Keratinocyte (primary cell): ENCODE data around the gene EPHX1. TPM values are rescaled to one million over a fixed set of nuclear protein-coding genes. Genes with fewer than 3 reads are reported as not detected.

Source experiments
- DNase-seq: peaks from one replicate; pipeline ENCODE4 v3.0.0-alpha.2; 2011; ENCODE audit warnings: low read depth, missing footprints, low spot score
- FAIRE-seq: peaks from 2 replicates; lab custom pipeline; 2011; peaks lifted over from hg19 to GRCh38; lab: Jason Lieb, UNC
- H2AFZ ChIP-seq: 2 replicates; pipeline ENCODE4 v1.6.0; 2012; ENCODE audit warnings: low read length, control low read depth, inconsistent platforms; ENCODE audit not compliant: control insufficient read depth
- H3K27ac ChIP-seq: 2 replicates; pipeline ENCODE4 v1.5.1; 2011; ENCODE audit warnings: low read length; ENCODE audit not compliant: control insufficient read depth, insufficient read depth
- H3K27me3 ChIP-seq: 3 replicates; pipeline ENCODE4 v1.6.0; 2011; ENCODE audit warnings: low read length; ENCODE audit not compliant: control insufficient read depth, insufficient read depth; ENCODE audit errors: extremely low read depth
- H3K36me3 ChIP-seq, 2 experiments: 2 replicates in 1 of 2; 3 replicates in 1 of 2; pipeline ENCODE4 v1.5.1; 2011; ENCODE audit warnings: low read length in 2 of 2, mild to moderate bottlenecking in 1 of 2; ENCODE audit not compliant: control insufficient read depth in 2 of 2, insufficient read depth in 2 of 2; ENCODE audit errors: extremely low read depth in 1 of 2
- H3K4me1 ChIP-seq: 3 replicates; pipeline ENCODE4 v1.5.1; 2011; ENCODE audit warnings: low read length; ENCODE audit not compliant: control insufficient read depth, insufficient read depth; ENCODE audit errors: extremely low read depth
- H3K4me2 ChIP-seq: 3 replicates; pipeline ENCODE4 v1.6.0; 2011; ENCODE audit warnings: low read depth, low read length; ENCODE audit not compliant: control insufficient read depth, insufficient read depth; ENCODE audit errors: extremely low read depth
- H3K4me3 ChIP-seq, 3 experiments: fragments of 200-600 bp in 1 of 3; sonication (generic) in 1 of 3; 2 replicates in 2 of 3; 3 replicates in 1 of 3; pipeline ENCODE4 v1.5.1; 2011 to 2016; ENCODE audit warnings: low read length in 3 of 3, mild to moderate bottlenecking in 3 of 3, control low read depth in 2 of 3, inconsistent platforms in 1 of 3, low read depth in 1 of 3, mixed read lengths in 1 of 3, mixed run types in 1 of 3, moderate library complexity in 1 of 3; ENCODE audit not compliant: control insufficient read depth in 2 of 3, insufficient read depth in 2 of 3; ENCODE audit errors: extremely low read depth in 1 of 3
- H3K79me2 ChIP-seq: 2 replicates; pipeline ENCODE4 v1.6.0; 2012; ENCODE audit warnings: low read length; ENCODE audit not compliant: control insufficient read depth, insufficient read depth
- H3K9ac ChIP-seq: 3 replicates; pipeline ENCODE4 v1.6.0; 2011; ENCODE audit warnings: low read length; ENCODE audit not compliant: control insufficient read depth, insufficient read depth; ENCODE audit errors: extremely low read depth
- H3K9me1 ChIP-seq: 3 replicates; pipeline ENCODE4 v1.6.0; 2011; ENCODE audit warnings: low read length; ENCODE audit not compliant: control insufficient read depth, insufficient read depth; ENCODE audit errors: extremely low read depth
- H3K9me3 ChIP-seq: 2 replicates; pipeline ENCODE4 v1.5.1; 2012; ENCODE audit warnings: low read depth, low read length; ENCODE audit not compliant: control insufficient read depth
- H4K20me1 ChIP-seq: 3 replicates; pipeline ENCODE4 v1.6.0; 2011; ENCODE audit warnings: low read length; ENCODE audit not compliant: control insufficient read depth, insufficient read depth; ENCODE audit errors: extremely low read depth
- EZH2 ChIP-seq: IDR thresholded peaks from one replicate; pipeline ENCODE4 v1.6.1; 2012; ENCODE audit warnings: inconsistent platforms, mild to moderate bottlenecking, low read length, moderate library complexity
- dilution Hi-C: fragments of 300-500 bp; cut with MboI; formaldehyde crosslinking; loops from one replicate; pipeline ENCODE4 v1.7.0; 2020; ENCODE audit warnings: low sequenced_read_pairs; ENCODE audit not compliant: extremely low pct_ligation_motif_present
- polyA plus RNA-seq, 5 experiments: library from polyadenylated mRNA; depleted of rRNA in 3 of 5; stranded (reverse) in 3 of 5; stranded (forward) in 1 of 5; unstranded in 1 of 5; fragments of >200 nt; gene quantifications; 1 replicate in 1 of 5; 2 replicates in 3 of 5; 3 replicates in 1 of 5; pipeline versions ENCODE4 v1.2.1 to v1.2.3, GENCODE V29; 2011 to 2012; ENCODE audit warnings: missing spikeins in 2 of 5, low read depth in 1 of 5, low replicate concordance in 1 of 5
- TF ChIP-seq, protein P1 (sequence below), 3 experiments: IDR thresholded peaks in 1 of 3; conservative IDR thresholded peaks in 1 of 3; optimal IDR thresholded peaks in 1 of 3; 2 replicates in 2 of 3; 3 replicates in 1 of 3; pipeline versions ENCODE3 to v1.5.1; 2011; ENCODE audit warnings: low read length in 3 of 3, mild to moderate bottlenecking in 3 of 3, moderate library complexity in 2 of 3, control low read depth in 1 of 3, inconsistent platforms in 1 of 3; ENCODE audit not compliant: insufficient read depth in 2 of 3; ENCODE audit errors: extremely low read depth in 1 of 3

The EPHX1 gene
- polyA plus RNA-seq, 1 donor (not counting 4 experiments of a cell fraction or from before 2014, with no cell fraction given): 6.4 TPM

DNA sequence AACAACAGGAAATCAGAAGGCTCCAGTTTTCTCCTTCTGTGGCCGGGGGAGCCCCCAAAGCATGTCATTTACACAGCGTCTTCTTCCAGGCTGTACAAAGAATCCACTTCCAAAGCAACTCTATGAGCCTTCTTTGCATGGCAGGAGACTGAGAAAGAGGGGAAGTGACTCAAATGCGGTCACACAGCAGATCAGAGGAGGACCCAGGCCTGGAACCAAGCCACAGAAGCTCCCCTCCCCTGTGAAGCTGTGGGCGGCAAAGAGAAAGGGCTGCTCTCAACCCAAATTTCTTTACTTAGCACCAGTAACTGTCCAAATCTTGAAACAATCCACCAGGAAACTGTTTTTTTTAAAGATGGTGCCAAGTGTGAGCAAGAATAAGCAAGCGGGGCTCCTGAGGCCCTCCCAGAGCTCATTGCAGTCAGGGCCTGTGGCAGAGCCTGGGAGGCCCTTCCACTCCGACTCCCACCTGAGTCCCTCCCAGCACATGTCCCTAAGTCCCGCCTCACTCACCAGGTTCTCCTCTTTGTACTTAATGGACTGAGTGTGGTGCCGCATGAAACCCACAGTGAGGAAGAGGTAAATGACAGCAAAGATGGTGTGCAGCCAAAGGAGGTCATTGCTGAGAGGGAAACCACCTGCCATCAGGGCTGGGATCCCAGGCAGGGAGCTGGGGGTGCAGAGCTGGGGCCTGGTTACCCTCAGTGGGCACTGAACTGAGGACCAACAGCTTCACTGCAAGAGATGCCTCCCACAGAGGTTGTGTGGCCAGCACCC, 56.3 kb downstream of the EPHX1 start:
- Histone ChIP-seq H3K79me2 (no peaks in the 10 kb centered on the region), H3K9ac (no peak overlapping the region), H3K4me1 (no peaks in the 10 kb centered on the region), H3K36me3 (peaks cover 29 to 31% of the 10 kb centered on the region in 2 experiments), H3K9me3 (no peaks in the 10 kb centered on the region), H3K27me3 (no peaks in the 10 kb centered on the region), H3K4me3 (no peak overlapping the region), H3K9me1 (no peaks in the 10 kb centered on the region), H2AFZ (no peak overlapping the region), H4K20me1 (peaks cover 2% of the 10 kb centered on the region), H3K4me2 (no peak overlapping the region), H3K27ac (no peak overlapping the region)
- DNase-seq (no peak), FAIRE-seq (no peak)
- TF ChIP-seq, protein P1, sequence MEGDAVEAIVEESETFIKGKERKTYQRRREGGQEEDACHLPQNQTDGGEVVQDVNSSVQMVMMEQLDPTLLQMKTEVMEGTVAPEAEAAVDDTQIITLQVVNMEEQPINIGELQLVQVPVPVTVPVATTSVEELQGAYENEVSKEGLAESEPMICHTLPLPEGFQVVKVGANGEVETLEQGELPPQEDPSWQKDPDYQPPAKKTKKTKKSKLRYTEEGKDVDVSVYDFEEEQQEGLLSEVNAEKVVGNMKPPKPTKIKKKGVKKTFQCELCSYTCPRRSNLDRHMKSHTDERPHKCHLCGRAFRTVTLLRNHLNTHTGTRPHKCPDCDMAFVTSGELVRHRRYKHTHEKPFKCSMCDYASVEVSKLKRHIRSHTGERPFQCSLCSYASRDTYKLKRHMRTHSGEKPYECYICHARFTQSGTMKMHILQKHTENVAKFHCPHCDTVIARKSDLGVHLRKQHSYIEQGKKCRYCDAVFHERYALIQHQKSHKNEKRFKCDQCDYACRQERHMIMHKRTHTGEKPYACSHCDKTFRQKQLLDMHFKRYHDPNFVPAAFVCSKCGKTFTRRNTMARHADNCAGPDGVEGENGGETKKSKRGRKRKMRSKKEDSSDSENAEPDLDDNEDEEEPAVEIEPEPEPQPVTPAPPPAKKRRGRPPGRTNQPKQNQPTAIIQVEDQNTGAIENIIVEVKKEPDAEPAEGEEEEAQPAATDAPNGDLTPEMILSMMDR (optimal IDR thresholded peaks at IDR 0.05 in 1 of 3, IDR thresholded peaks at IDR 0.05 in 1 of 3, conservative IDR thresholded peaks at IDR 0.05 in 1 of 3; ENCODE audit: extremely low read depth in 1 of 3, insufficient read depth in 2 of 3, low read length in 3 of 3): no peak
- TF ChIP-seq EZH2: no peak
- dilution Hi-C loops: no loop called here

DNA sequence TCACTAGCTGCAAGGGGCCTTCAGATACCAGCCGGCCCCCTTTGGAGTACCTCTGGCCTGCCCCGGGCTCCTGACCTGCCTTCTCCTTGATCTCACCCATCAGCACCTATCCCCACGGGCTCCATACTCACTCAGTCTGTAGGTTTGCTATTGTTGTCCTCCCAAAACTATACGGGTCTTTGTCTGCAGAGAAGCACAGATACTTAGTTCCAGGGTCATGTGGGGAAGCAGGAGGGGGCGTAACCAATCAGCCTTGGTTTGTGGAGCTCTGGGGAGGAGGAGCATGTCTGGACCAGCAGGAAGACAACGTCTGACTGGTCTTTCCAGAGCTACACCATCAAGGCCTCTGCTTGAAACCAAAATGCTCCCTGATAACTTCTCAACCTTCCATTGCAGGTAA, 57.1 kb downstream of the EPHX1 start:
- H4K20me1 ChIP-seq: peaks cover 2% of the 10 kb centered on the region
- peaks cover 27 to 30% of the 10 kb centered on the region in 2 experiments for H3K36me3 ChIP-seq
- no peak overlapping the region for H2AFZ ChIP-seq
- H3K9me3 ChIP-seq: no peaks in the 10 kb centered on the region
- H3K9me1 ChIP-seq: no peaks in the 10 kb centered on the region
- H3K79me2 ChIP-seq: no peaks in the 10 kb centered on the region
- no peaks in the 10 kb centered on the region for H3K27me3 ChIP-seq
- FAIRE-seq (no peak), DNase-seq (no peak)
- H3K9ac ChIP-seq: no peak overlapping the region
- no peak overlapping the region for H3K27ac ChIP-seq
- H3K4me2 ChIP-seq: no peak overlapping the region
- H3K4me1 ChIP-seq: no peaks in the 10 kb centered on the region
- dilution Hi-C loops: no loop called here
- H3K4me3 ChIP-seq: no peak overlapping the region
- TF ChIP-seq EZH2: no peak
- TF ChIP-seq, protein P1 (optimal IDR thresholded peaks at IDR 0.05 in 1 of 3, IDR thresholded peaks at IDR 0.05 in 1 of 3, conservative IDR thresholded peaks at IDR 0.05 in 1 of 3; ENCODE audit: extremely low read depth in 1 of 3, insufficient read depth in 2 of 3, low read length in 3 of 3): no peak
